GM19328 (cell line): ENCODE results near the gene TBCC.
A peak's percentile ranks its signal among the peaks of the same experiment; 100 is the strongest.
"Not testable (repeated sequence)": the region's sequence is repeated elsewhere in the genome, so short reads cannot be mapped to it uniquely, and the experiment has no call there.

Source experiments
- ATAC-seq: cut with Tn5 transposase; IDR thresholded peaks from one replicate; pipeline ENCODE4 v1.9.1; 2021; ENCODE audit warnings: mild to moderate bottlenecking, moderate library complexity; ENCODE audit not compliant: unreplicated experiment

TBCC gene

DNA sequence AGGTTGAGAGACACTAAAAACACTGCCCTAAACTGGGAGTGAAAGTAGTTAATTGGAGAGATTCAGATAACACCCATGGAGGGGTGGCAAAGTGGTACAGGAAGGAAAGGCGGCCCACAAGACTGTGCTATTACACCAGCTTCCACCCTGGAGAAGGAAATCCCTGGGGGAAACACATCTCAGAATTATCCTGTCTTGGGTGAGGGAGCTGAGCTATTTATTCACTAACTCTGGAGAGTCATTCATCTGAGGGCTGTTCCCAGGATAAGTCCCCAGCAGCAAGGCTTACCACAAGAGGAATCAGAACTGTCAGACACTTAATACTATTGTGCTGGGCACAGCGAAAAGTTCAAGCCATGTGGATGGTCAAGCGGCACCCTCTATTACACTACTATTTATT lies 9.9 kb downstream of the TBCC start:
- ATAC-seq: no peak

GRCh38 chr6:42733867-42734481 lies 11.9 kb downstream of the TBCC start:
- ATAC-seq: not testable (repeated sequence)

DNA sequence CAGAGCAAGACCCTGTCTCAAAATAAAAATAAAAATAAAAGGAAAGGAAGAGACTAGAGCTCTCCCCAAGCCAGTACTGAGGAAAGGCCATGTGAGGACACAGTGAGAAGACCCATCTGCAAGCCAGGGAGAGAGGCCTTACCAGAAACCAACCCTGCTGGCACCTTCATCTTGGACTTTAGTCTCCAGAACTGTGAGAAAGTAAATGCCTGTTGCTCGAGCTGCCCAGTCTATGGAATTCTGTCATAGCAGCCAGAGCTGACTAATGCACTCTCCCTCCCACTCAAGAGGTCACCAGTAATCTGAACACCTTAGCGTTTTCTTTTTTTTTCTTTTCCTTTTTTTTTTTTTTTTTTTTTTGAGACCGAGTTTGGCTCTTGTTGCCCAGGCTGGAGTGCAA lies 16.2 kb downstream of the TBCC start:
- no peak for ATAC-seq

DNA sequence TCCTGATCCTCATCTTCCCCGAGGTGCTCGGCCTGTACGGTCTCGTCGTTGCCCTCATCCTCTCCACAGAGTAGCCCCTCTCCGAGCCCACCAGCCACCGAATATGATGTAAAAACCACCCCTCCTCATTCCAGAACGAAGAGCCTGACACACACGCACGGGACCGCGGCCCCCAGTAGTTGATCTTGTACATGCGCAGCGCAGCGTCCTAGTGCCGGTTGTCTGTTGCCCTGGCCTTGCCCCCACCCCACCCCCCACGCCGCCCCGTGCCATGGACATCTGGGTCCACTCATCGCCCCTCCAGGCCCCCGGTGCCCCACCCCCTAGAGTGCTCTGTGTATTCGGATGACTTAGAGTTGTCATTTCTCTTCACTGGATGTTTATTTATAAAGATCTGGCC lies 18.3 kb downstream of the TBCC start:
- no peak for ATAC-seq

- ATAC-seq: no peak
These were observed 18.8 kb downstream of the TBCC start for GRCh38 chr6:42727087-42727611.

GRCh38 chr6:42726485-42727086 lies 19.3 kb downstream of the TBCC start:
- ATAC-seq: peak; percentile 65

GRCh38 chr6:42726026-42726425 lies 19.9 kb downstream of the TBCC start:
- ATAC-seq: no peak

- no peak for ATAC-seq
These were observed 21.1 kb downstream of the TBCC start for GRCh38 chr6:42724825-42725224.

DNA sequence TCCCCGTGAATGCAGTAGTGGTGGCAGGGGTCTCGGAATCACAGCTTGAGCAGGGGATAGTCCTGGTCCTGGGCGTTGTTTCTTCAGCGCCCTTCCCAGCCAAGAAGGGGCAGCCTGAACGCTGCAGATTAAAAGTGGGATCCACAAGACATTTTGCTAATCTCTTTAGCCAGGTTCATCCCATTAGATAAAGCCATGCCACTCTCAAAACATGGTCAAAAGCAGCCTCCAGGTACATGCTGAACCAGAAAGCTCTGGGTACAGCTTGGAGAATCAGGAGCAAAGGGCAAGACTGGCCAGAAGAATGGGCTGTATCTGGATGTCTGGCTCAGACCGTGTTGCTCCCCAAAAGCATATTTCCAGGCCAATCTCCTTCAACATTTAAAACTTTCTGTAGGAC lies 23.4 kb downstream of the TBCC start, which contains the start of gene PRPH2:
PRPH2 (minus strand) TSS at position 101 of the 400 bp plus-strand sequence. CDS start 263 bp downstream, outside the sequence.
- ATAC-seq: no peak

DNA sequence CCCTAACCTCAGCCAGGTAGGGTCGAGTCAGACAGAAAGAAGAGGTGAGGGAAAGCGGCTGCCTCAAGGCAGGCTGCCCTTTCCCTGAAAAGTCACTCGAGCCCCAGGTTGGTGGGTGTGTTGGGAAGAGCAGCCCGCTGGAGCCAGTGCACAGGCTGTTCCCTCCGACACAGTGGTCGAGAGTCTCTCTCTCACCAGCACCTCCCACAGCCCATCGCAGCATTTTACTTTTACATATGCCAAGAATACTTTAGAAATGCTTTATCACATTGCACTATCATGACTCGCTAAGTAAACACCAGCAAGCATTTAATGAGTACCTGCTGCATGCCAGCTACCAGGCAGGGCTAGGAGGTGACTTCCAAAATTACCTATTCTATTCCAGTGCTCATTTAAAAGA lies 25.2 kb downstream of the TBCC start:
- no peak for ATAC-seq

DNA sequence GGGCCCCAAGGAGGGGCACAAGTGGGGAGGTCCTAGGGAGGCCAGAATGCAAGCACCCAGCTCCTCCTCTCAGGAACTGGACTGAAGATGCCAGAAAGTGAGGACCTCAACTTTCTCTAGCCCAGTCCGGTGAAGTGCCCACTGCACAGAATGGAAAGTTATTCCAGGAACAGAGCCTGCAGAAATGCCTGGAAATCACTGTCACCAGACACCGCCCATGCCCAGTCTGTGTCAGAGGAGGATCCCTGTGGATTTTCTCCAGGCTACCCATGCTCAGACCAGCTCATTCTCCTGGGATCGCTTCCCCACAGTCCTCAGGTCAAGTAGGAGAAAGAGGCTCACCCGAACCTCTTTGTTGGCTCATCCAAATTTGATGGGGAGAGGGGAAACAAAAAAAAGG lies 30.0 kb downstream of the TBCC start:
- ATAC-seq: no peak

- no peak for ATAC-seq
These were observed 31.7 kb downstream of the TBCC start for GRCh38 chr6:42714098-42714761.

DNA sequence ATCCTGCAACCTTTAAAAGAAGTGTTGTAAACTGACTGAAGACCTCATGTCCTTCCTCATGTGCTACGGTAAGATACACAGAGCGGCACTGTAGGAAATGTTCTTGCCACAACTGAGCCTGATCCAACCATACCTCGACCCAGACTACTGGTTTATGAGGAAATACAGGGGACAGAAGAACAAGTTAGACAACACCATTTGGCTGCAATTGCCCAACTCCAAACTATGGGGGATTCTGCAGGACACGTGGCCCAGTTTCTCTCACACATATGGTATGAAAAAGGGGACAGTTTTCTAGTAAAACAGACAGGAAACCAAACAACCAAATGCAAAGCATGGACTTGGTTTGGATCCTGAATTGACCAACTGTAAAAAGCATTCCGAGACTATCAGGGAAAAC lies 34.0 kb downstream of the TBCC start:
- ATAC-seq: no peak

DNA sequence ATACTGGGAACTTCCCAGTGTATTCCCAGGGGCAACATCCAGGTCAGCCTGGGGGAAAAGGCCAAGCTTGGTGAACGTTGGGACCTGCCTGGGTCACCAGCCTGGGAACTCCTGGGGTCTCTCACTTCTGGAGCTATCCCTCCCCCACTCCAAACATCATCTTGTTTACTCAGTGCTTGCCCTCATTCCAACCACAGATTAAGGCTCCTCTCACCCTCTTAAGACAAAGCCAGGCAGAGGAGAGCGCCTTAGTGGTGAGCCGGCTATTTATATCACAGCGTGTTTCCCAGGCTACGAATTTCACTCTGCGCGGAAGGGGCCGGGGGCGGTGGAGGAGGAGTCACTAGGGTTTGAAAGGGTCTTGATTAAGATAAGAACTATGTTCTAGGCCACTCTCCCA lies 35.6 kb downstream of the TBCC start:
- ATAC-seq: no peak

- no peak for ATAC-seq
These were observed 36.0 kb downstream of the TBCC start for GRCh38 chr6:42709871-42710270.

GRCh38 chr6:42708096-42708495 lies 37.8 kb downstream of the TBCC start:
- no peak for ATAC-seq

- no peak for ATAC-seq
These were observed 38.3 kb downstream of the TBCC start for GRCh38 chr6:42707595-42707994.

DNA sequence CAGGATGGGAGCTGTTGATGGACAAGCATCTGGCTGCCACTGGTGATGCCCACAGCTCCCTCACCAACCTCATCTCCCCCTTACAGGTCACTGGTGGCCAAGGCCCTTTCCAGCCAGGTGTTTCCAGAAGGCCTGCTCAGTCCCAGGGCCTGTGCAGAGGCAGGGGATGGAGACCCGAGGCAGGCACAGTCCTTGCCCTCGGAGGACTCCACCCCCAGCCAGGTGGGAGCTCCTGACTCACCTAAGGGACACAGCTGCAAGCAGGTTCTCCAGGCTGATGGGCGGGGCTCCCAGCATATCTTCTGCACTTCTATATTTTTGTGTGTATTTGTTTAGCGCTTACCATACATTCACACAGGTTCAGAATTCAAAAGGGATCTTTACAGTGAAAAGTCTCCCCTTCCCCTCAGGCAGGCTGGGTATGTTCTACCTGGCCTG lies 40.9 kb downstream of the TBCC start:
- no peak for ATAC-seq

DNA sequence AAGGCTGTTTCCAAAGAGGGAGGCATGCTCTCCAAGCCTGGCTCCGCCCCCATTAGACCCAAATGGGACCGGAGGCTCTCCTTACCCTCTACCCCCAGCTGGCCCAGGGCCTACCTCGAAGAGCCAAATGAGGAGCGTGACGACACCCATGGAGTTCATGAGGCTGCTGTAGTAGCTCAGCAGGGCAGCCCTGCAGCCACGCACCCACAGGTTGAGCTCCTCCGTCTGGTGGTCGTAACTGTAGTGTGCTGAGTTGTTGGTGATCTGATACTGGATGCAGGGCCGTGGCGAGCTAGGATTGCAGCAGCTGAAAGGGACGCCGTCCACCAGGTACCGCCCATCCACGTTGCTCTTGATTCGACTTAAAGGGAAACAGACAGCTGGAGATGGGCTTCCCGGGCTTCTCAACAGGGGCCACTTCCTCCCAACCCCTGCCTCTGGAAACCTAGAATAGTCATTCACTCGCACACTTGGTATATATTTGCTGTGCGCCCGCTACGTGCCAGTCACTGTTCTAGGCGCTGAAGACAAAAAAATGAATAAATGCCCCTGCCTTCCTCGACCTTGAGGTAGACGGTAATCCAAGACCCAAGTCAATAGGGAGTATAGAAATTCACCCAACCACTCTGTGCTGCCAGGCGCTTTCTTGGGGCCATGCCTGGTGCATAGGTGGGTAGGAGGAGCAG lies 41.5 kb downstream of the TBCC start:
- ATAC-seq: no peak

DNA sequence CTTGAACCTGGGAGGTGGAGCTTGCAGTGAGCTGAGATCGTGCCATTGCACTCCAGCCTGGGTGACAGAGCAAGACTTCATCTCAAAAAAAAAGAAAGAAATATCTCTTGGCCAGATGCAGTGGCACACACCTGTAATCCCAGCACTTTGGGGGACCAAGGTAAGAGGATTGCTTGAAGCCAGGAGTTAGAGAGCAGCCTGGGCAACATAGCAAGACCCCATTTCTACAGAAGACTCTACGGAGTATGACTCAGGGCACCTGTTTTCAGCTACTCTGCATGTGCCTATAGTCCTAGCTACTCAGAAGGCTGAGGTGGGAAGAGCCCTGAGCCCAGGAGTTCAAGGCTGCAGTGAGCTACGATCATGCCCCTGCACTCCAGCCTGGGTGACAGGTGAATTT lies 43.1 kb downstream of the TBCC start:
- ATAC-seq: not testable (repeated sequence)

DNA sequence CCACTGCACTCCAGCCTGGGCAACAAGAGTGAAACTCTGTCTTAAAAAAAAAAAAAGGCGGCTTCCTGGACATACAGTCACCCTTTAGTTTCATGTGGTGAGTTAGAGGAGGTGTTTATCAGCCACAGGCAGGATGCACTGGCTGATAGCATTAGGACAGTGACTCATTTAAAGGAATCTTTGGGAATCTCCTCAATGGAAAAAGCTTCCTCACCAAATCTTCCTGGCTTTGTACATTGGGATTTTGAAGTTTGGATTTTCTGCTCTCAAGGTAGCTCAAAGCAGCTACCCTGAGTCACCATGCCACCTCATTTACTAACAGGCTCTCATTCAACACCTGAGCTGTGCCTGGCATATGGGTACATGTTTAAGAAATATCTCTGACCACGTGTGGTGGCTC lies 43.7 kb downstream of the TBCC start:
- ATAC-seq: no peak
